OCI-M1 (cell line): Measurements from ENCODE around the gene NSMF.

Experiments
- DNase-seq: peaks from one replicate; lab custom pipeline; 2025; lab: John Stamatoyannopoulos, UW

NSMF gene

GRCh38 chr9:137448602-137448962 is 10.6 kb downstream of the NSMF start:
- no peak for DNase-seq

- DNase-seq: no peak
Measured at GRCh38 chr9:137447722-137448601, 11.2 kb downstream of the NSMF start.

- DNase-seq: no peak
Measured at GRCh38 chr9:137446851-137447471, 12.2 kb downstream of the NSMF start.

GRCh38 chr9:137445930-137446431 is 13.2 kb downstream of the NSMF start:
- no peak for DNase-seq

GRCh38 chr9:137445275-137445807 is 13.8 kb downstream of the NSMF start:
- DNase-seq: peak; percentile 78

GRCh38 chr9:137444106-137444790 is 14.9 kb downstream of the NSMF start:
- peak; percentile 12 for DNase-seq

- no peak for DNase-seq
Measured at GRCh38 chr9:137441935-137442321, 17.2 kb downstream of the NSMF start.

- DNase-seq: peak; percentile 33
Measured at GRCh38 chr9:137441289-137441934, 17.7 kb downstream of the NSMF start, which contains the start of gene ENTPD8. ENTPD8 (minus strand) TSS chr9:137441357; CDS start chr9:137438285, 3,072 bp downstream.

GRCh38 chr9:137439158-137439714 is 19.9 kb downstream of the NSMF start:
- DNase-seq: no peak

- no peak for DNase-seq
Measured at GRCh38 chr9:137438591-137439157, 20.5 kb downstream of the NSMF start.

- DNase-seq: no peak
Measured at GRCh38 chr9:137437691-137438590, 21.2 kb downstream of the NSMF start.

- DNase-seq: no peak
Measured at GRCh38 chr9:137436761-137437600, 22.2 kb downstream of the NSMF start.

- peak; percentile 77 for DNase-seq
Measured at GRCh38 chr9:137435980-137436760, 23.0 kb downstream of the NSMF start.

- no peak for DNase-seq
Measured at GRCh38 chr9:137435381-137435891, 23.7 kb downstream of the NSMF start.

GRCh38 chr9:137434498-137435380 is 24.4 kb downstream of the NSMF start:
- no peak for DNase-seq

GRCh38 chr9:137433916-137434431 is 25.2 kb downstream of the NSMF start:
- no peak for DNase-seq
